Esophagus muscularis mucosa (tissue), 3 donors: ENCODE data around the gene ISG20L2.

Experiments
- POLR2A ChIP-seq: fragments of 450-650 bp; IDR thresholded peaks from one replicate; pipeline ENCODE4 v1.6.1; 2017; ENCODE audit warnings: antibody characterized with exemption, moderate library complexity, mild to moderate bottlenecking, low read depth
- POLR2AphosphoS5 ChIP-seq, 2 donors: sonication (generic); formaldehyde crosslinking; IDR thresholded peaks; one replicate each; pipeline ENCODE4 v1.6.1; 2017; ENCODE audit warnings: antibody characterized with exemption in 2 of 2
- TF ChIP-seq, protein P1 (sequence below), 3 experiments: fragments of 200-600 bp in 2 of 3; fragments of 450-650 bp in 1 of 3; sonication (generic) in 2 of 3; IDR thresholded peaks; one replicate each; pipeline ENCODE4 v1.5.1; 2017 to 2019; ENCODE audit warnings: antibody characterized with exemption in 3 of 3, mild to moderate bottlenecking in 2 of 3, moderate library complexity in 1 of 3

DNA sequence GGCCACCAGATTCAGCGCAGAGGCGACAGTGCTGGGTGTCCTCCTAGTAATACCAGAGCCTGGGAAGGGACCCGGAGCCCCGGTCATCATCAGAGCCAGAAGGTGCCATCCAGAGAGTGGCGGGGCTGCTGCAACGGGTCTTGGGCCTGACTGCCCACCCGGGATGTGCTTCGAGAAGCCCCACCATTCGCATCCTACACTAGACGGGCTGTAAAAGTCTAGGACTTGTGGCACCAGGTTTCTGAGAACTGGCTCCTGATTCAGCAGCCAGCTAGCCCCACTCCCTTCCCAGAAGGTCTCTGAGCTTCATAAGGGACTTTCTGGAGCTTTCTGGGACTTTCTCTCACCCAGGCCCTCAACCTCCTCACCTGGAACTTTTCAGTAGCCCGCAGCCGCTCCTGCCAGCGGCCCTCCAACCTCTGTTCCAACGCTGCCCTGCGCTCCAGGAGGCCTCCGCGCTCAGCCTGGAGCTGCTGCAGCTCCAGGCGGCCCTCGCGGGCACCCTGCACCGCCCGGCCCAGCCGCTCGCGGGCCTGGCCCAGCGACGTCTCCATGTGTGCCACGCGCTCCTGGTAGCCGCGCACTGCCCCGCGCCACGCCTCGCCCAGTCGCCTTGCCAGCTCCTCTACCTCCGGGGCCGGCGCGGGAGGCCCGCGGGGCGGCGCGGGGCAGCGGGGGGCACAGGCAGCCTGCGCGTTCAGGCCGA lies 52.3 kb downstream of the ISG20L2 start:
- TF ChIP-seq, protein P1, sequence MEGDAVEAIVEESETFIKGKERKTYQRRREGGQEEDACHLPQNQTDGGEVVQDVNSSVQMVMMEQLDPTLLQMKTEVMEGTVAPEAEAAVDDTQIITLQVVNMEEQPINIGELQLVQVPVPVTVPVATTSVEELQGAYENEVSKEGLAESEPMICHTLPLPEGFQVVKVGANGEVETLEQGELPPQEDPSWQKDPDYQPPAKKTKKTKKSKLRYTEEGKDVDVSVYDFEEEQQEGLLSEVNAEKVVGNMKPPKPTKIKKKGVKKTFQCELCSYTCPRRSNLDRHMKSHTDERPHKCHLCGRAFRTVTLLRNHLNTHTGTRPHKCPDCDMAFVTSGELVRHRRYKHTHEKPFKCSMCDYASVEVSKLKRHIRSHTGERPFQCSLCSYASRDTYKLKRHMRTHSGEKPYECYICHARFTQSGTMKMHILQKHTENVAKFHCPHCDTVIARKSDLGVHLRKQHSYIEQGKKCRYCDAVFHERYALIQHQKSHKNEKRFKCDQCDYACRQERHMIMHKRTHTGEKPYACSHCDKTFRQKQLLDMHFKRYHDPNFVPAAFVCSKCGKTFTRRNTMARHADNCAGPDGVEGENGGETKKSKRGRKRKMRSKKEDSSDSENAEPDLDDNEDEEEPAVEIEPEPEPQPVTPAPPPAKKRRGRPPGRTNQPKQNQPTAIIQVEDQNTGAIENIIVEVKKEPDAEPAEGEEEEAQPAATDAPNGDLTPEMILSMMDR (IDR thresholded peaks at IDR 0.05): no peak
- TF ChIP-seq POLR2AphosphoS5 (IDR thresholded peaks at IDR 0.05): no peak
- no peak for TF ChIP-seq POLR2A
